Measurements from ENCODE around the gene KRT17.

The KRT17 gene

GRCh38 chr17:41571561-41572434 is 52.6 kb downstream of the KRT17 start, which contains the start of gene KRT9:
TSS of gene KRT9 (minus strand) at chr17:41572059. CDS start at chr17:41571992, 67 bp downstream.
- no peak for DNase-seq (ENCODE audit: low read depth)

All from fibroblast of the conjunctiva (primary cell).